ENCODE results near the gene JDP2.

JDP2 gene

GRCh38 chr14:75491376-75491978 is 63.7 kb downstream of the JDP2 start:
- no peak for DNase-seq

GRCh38 chr14:75492832-75493591 is 65.2 kb downstream of the JDP2 start:
- DNase-seq, result no peak

GRCh38 chr14:75493592-75494087 is 65.8 kb downstream of the JDP2 start:
- DNase-seq, result no peak

GRCh38 chr14:75494896-75495295 is 67.1 kb downstream of the JDP2 start:
- no peak for DNase-seq

GRCh38 chr14:75495399-75495798 is 67.6 kb downstream of the JDP2 start:
- no peak for DNase-seq

GRCh38 chr14:75495882-75496281 is 68.1 kb downstream of the JDP2 start:
- DNase-seq, result no peak

- DNase-seq, result no peak
Measured at GRCh38 chr14:75496755-75497154, 68.9 kb downstream of the JDP2 start.

GRCh38 chr14:75497191-75497590 is 69.4 kb downstream of the JDP2 start:
- no peak for DNase-seq

- no peak for DNase-seq
Measured at GRCh38 chr14:75497701-75498100, 69.9 kb downstream of the JDP2 start.

- DNase-seq, result no peak
Measured at GRCh38 chr14:75499084-75499875, 71.5 kb downstream of the JDP2 start.

GRCh38 chr14:75501080-75501479 is 73.3 kb downstream of the JDP2 start:
- DNase-seq, result no peak

- no peak for DNase-seq
Measured at GRCh38 chr14:75504411-75504810, 76.6 kb downstream of the JDP2 start.

GRCh38 chr14:75506930-75507329 is 79.1 kb downstream of the JDP2 start:
- no peak for DNase-seq

GRCh38 chr14:75510547-75510946 is 82.7 kb downstream of the JDP2 start:
- DNase-seq, result no peak

- no peak for DNase-seq
Measured at GRCh38 chr14:75511201-75511600, 83.4 kb downstream of the JDP2 start.

GRCh38 chr14:75513911-75514672 is 86.3 kb downstream of the JDP2 start:
- no peak for DNase-seq

- no peak for DNase-seq
Measured at GRCh38 chr14:75514673-75515628, 87.1 kb downstream of the JDP2 start.

GRCh38 chr14:75515629-75515996 is 87.8 kb downstream of the JDP2 start:
- no peak for DNase-seq

GRCh38 chr14:75518625-75519024 is 90.8 kb downstream of the JDP2 start:
- no peak for DNase-seq

- no peak for DNase-seq
Measured at GRCh38 chr14:75519394-75519793, 91.6 kb downstream of the JDP2 start.

GRCh38 chr14:75519826-75520728 is 92.3 kb downstream of the JDP2 start:
- DNase-seq, result no peak
